GDM1 (cell line): ENCODE data around the gene BCLAF3.

Experiments used
- DNase-seq: peaks from one replicate; lab custom pipeline; 2025; lab: John Stamatoyannopoulos, UW

BCLAF3 gene

GRCh38 chrX:19966056-19966455 lies 24.8 kb downstream of the BCLAF3 start:
- DNase-seq: no peak

GRCh38 chrX:19964017-19964710 lies 26.7 kb downstream of the BCLAF3 start:
- no peak for DNase-seq

DNA sequence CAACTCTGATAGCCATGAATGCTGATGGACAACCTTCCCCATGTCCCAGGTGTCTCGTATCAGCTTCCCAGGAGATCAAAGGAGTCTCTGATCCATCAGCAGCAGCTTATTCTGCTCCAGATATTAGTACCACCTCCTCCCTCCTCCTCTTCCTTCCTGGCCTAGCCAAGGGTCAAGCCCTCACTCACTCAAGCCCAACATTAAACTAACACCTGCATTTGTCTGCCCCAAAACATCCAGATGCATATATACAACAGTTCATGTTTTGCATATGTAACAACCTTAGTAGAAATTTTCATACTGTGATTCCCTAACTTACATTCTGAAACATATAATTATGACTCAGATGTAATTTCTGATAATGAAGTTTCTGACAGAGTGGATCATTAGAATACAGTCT lies 29.9 kb downstream of the BCLAF3 start:
- DNase-seq: no peak

DNA sequence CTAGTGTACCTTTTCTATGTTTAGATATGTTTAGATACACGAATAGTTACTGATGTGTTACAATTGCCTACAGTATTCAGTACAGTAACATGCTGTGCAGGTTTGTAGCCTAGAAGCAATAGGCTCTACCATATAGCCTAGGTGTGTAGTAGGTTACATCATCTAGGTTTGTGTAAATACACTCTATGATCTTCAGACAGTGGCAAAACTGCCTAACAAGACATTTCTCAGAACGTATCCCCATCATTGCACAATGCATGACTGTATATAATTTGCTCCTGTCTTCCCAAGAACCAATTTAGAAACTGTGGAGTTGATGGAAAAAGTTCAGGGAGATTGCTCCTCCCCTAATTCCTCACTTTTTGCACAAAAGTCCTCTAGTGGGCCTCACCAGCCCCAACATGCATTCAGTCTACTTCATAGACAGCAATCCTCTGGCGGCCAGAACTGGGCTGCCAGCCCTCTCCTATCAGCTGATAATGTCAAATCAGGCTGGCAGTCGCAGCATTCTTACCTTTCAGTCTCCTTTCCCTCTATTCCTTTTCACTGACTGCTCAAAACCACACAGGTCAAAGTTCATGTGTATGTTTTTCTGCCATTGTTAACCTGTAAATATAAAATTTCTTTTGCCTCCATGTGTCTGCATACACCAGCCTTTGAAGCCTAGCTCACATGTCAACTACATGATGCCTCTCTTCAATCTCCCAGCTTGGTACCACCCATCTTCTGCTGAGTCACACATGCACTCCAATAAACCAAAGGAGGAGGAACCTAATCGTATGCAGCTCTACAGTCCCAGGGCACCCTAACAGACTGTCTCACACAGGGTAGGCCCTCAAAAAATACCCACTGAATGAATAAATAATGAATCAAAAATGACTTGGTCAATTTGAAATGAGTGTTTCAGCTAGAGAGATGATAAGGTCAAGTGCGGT lies 32.0 kb downstream of the BCLAF3 start:
- no peak for DNase-seq

DNA sequence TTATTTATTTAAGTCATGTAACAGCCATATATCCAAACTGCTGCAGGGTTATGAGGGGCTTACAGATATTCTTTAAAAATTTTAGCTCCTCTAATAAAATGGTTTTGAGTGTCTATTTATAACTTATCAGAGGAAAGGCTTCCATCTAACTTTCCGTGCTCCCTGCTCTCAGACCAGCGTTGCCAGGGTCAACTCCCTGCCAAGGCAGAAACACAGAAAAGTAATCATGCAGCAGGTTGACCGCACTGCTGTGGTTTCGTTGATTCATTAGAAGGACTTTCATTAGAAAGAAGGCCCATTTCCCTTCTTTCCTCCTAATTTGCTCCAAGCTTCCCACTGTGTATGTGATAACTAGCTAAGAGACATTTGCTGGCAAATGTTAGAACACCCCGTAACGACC lies 33.9 kb downstream of the BCLAF3 start:
- DNase-seq: no peak

DNA sequence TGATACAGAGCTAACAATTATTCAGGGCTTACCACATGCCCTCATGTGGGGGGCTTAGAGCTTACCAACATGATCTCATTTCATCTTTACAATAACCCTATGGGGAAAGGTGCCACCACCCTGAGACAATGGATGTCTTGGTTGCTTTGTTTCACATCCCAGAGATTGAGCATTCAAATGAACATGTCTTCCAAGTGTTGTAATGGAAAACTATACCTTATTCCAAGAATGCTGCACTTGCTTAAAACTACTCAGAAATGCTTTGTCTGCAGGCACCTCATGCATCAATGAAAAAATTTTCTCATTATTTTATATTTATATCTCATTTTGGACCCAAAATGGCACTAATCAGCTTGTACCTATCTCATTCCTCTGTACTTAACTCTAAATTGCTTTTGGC lies 34.6 kb downstream of the BCLAF3 start:
- no peak for DNase-seq

GRCh38 chrX:19955306-19955705 lies 35.6 kb downstream of the BCLAF3 start:
- DNase-seq: no peak

DNA sequence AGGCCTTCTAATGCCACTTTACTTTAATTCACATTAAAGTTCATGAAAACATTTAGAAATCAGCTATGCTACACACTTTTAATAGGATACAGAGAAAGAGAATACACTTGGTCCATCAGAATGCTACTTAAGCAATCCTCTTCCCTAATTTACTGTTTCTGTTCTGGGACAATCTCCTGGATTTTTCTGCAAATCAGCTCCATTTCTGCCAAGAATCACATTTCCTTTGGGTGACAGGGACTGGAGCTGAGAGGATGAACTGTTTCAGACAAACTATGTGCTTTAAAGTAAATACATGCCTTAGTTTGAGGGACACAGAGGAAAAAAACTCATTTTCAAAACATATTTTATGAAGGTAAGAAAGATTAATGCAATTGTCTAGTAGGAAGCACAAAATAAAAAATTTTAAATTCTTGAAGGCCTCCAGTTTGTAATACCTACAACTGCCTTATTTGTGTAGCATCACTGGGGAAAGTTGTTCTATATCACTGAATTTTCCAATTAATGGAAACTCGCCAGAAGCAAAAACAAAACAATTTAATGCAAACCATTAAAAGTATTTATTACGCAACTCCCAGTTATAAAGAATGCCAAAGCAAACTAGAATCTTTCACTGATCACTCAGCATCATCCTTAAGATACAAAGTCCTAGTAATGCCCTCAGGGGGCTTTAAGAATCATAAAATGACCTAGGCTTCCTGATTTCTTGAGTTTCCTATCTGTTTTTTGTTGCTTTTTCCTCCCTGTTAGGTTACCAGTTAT lies 36.3 kb downstream of the BCLAF3 start:
- no peak for DNase-seq

- DNase-seq: no peak
Measured at GRCh38 chrX:19953145-19953544, 37.7 kb downstream of the BCLAF3 start.

- DNase-seq: no peak
Measured at GRCh38 chrX:19949340-19949739, 41.5 kb downstream of the BCLAF3 start.

DNA sequence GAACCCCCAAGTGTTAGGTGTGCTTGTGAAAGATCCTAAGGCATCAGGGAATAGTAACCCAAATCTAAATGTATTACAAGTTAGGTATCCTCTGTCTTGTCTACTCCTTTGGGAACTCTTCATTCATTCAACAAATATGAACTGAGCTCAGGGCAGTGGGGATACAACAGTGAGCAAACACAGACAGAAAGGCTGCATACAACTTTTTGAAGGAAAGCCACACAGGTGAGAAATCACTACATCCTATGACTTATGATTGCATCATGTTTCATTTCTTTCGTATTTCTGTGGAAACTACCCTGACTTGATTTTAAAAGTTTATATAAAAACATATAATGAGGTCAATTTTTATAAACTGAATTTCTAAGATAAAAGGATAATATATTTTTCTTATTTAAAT lies 43.2 kb downstream of the BCLAF3 start:
- DNase-seq: no peak
